Bone marrow (tissue), 2 donors: ENCODE results near the gene RABGAP1L.
A peak's percentile ranks its signal among the peaks of the same experiment; 100 is the strongest.
"Not testable (repeated sequence)": the region's sequence is repeated elsewhere in the genome, so short reads cannot be mapped to it uniquely, and the experiment has no call there.

Experiments used
- DNase-seq, 2 donors: peaks; one replicate each; lab custom pipeline; 2025; lab: John Stamatoyannopoulos, UW

Gene RABGAP1L

GRCh38 chr1:174198202-174198601 lies 38.9 kb downstream of the RABGAP1L start:
- no peak for DNase-seq

- DNase-seq: no peak
Measured at GRCh38 chr1:174200746-174201145, 41.4 kb downstream of the RABGAP1L start.

GRCh38 chr1:174204697-174205308 lies 45.5 kb downstream of the RABGAP1L start:
- peak in 1 of 2 donors; percentile 21 for DNase-seq

GRCh38 chr1:174206148-174206836 lies 47.0 kb downstream of the RABGAP1L start:
- peak in 1 of 2 donors; percentile 28 for DNase-seq

GRCh38 chr1:174209347-174210187 lies 50.2 kb downstream of the RABGAP1L start:
- no peak for DNase-seq

- no peak for DNase-seq
Measured at GRCh38 chr1:174211486-174211885, 52.2 kb downstream of the RABGAP1L start.

GRCh38 chr1:174215766-174216165 lies 56.4 kb downstream of the RABGAP1L start:
- no peak for DNase-seq

- no peak for DNase-seq
Measured at GRCh38 chr1:174217248-174217647, 57.9 kb downstream of the RABGAP1L start.

GRCh38 chr1:174217787-174218574 lies 58.7 kb downstream of the RABGAP1L start:
- peak in 1 of 2 donors; percentile 11 for DNase-seq

- no peak for DNase-seq
Measured at GRCh38 chr1:174218983-174219382, 59.7 kb downstream of the RABGAP1L start.

- DNase-seq: no peak
Measured at GRCh38 chr1:174219606-174220370, 60.5 kb downstream of the RABGAP1L start.

- no peak for DNase-seq
Measured at GRCh38 chr1:174221681-174222080, 62.4 kb downstream of the RABGAP1L start.

- no peak for DNase-seq
Measured at GRCh38 chr1:174222166-174222949, 63.0 kb downstream of the RABGAP1L start.

GRCh38 chr1:174224641-174225040 lies 65.3 kb downstream of the RABGAP1L start:
- DNase-seq: no peak

- DNase-seq: no peak
Measured at GRCh38 chr1:174225499-174226204, 66.3 kb downstream of the RABGAP1L start.

- no peak for DNase-seq
Measured at GRCh38 chr1:174230399-174230798, 71.1 kb downstream of the RABGAP1L start.

GRCh38 chr1:174232761-174233160 lies 73.4 kb downstream of the RABGAP1L start:
- DNase-seq: no peak

GRCh38 chr1:174238845-174239501 lies 79.7 kb downstream of the RABGAP1L start:
- DNase-seq: not testable (repeated sequence)

GRCh38 chr1:174239541-174239940 lies 80.2 kb downstream of the RABGAP1L start:
- no peak for DNase-seq
